HG02885 (cell line): ENCODE data around the gene RAD18.

Experiments used
- ATAC-seq: cut with Tn5 transposase; IDR thresholded peaks from one replicate; pipeline ENCODE4 v1.9.1; 2021; ENCODE audit warnings: mild to moderate bottlenecking; ENCODE audit not compliant: unreplicated experiment, poor library complexity

RAD18 gene

GRCh38 chr3:8870134-8870533, 93.1 kb downstream of the RAD18 start:
- no peak for ATAC-seq

- no peak for ATAC-seq
Observed at GRCh38 chr3:8869613-8870012, 93.7 kb downstream of the RAD18 start.

- ATAC-seq = no peak
Observed at GRCh38 chr3:8868996-8869395, 94.3 kb downstream of the RAD18 start.

- no peak for ATAC-seq
Observed at GRCh38 chr3:8867646-8868045, 95.6 kb downstream of the RAD18 start.

- ATAC-seq = no peak
Observed at GRCh38 chr3:8865697-8866096, 97.6 kb downstream of the RAD18 start.

- no peak for ATAC-seq
Observed at GRCh38 chr3:8864402-8865350, 98.6 kb downstream of the RAD18 start.

- ATAC-seq = no peak
Observed at GRCh38 chr3:8863891-8864290, 99.4 kb downstream of the RAD18 start.

- ATAC-seq = no peak
Observed at GRCh38 chr3:8857720-8858367, 105.4 kb downstream of the RAD18 start.

- ATAC-seq = no peak
Observed at GRCh38 chr3:8856721-8857120, 106.6 kb downstream of the RAD18 start.

- ATAC-seq = no peak
Observed at GRCh38 chr3:8856071-8856470, 107.2 kb downstream of the RAD18 start.

- ATAC-seq = no peak
Observed at GRCh38 chr3:8854656-8855055, 108.6 kb downstream of the RAD18 start.

GRCh38 chr3:8853081-8853480, 110.2 kb downstream of the RAD18 start:
- no peak for ATAC-seq

- ATAC-seq = no peak
Observed at GRCh38 chr3:8852511-8852910, 110.8 kb downstream of the RAD18 start.

GRCh38 chr3:8851703-8852102, 111.6 kb downstream of the RAD18 start:
- no peak for ATAC-seq

GRCh38 chr3:8848696-8849131, 114.6 kb downstream of the RAD18 start:
- ATAC-seq = no peak

GRCh38 chr3:8847317-8847716, 116.0 kb downstream of the RAD18 start:
- ATAC-seq = no peak

- ATAC-seq = no peak
Observed at GRCh38 chr3:8846176-8846575, 117.1 kb downstream of the RAD18 start.

- ATAC-seq = no peak
Observed at GRCh38 chr3:8845641-8846040, 117.6 kb downstream of the RAD18 start.

GRCh38 chr3:8843347-8843746, 119.9 kb downstream of the RAD18 start:
- ATAC-seq = no peak

- no peak for ATAC-seq
Observed at GRCh38 chr3:8842293-8842692, 121.0 kb downstream of the RAD18 start.

- ATAC-seq = no peak
Observed at GRCh38 chr3:8841472-8841871, 121.8 kb downstream of the RAD18 start.

- no peak for ATAC-seq
Observed at GRCh38 chr3:8840556-8840955, 122.7 kb downstream of the RAD18 start.
